H9 (cell line): ENCODE results near the gene LIMK2. TPM values are rescaled to one million over a fixed set of nuclear protein-coding genes. Genes with fewer than 3 reads are reported as not detected.

ENCODE experiments used
- DNase-seq: peaks from one replicate; pipeline ENCODE4 v3.0.0-alpha.2; 2017
- H2AFZ ChIP-seq: one replicate; pipeline ENCODE4 v1.6.1; 2013; ENCODE audit warnings: mild to moderate bottlenecking, low read length, control low read depth, moderate library complexity
- H2AK5ac ChIP-seq: 2 replicates; pipeline ENCODE4 v1.6.1; 2013; ENCODE audit warnings: low read length, control low read depth, mixed read lengths; ENCODE audit not compliant: insufficient read length
- H2BK120ac ChIP-seq: one replicate; pipeline ENCODE4 v1.6.1; 2013; ENCODE audit warnings: low read depth, mild to moderate bottlenecking, low read length, control low read depth, inconsistent platforms; ENCODE audit not compliant: poor library complexity, severe bottlenecking
- H2BK12ac ChIP-seq: 2 replicates; pipeline ENCODE4 v1.6.1; 2013; ENCODE audit warnings: low read length, control low read depth, mixed read lengths, low read depth; ENCODE audit not compliant: insufficient read length
- H2BK15ac ChIP-seq: 2 replicates; pipeline ENCODE4 v1.6.1; 2013; ENCODE audit warnings: low read depth, low read length, control low read depth
- H2BK20ac ChIP-seq: one replicate; pipeline ENCODE4 v1.6.1; 2013; ENCODE audit warnings: low read depth, mild to moderate bottlenecking, low read length, control low read depth, inconsistent platforms; ENCODE audit not compliant: poor library complexity, severe bottlenecking
- H2BK5ac ChIP-seq: 2 replicates; pipeline ENCODE4 v1.6.1; 2013; ENCODE audit warnings: low read length, control low read depth, mixed read lengths; ENCODE audit not compliant: insufficient read length
- H3K14ac ChIP-seq: 2 replicates; pipeline ENCODE4 v1.6.1; 2013; ENCODE audit warnings: low read length, control low read depth; ENCODE audit not compliant: insufficient read depth
- H3K18ac ChIP-seq: 2 replicates; pipeline ENCODE4 v1.6.1; 2013; ENCODE audit warnings: low read depth, mild to moderate bottlenecking, mixed read lengths, low read length, control low read depth; ENCODE audit not compliant: insufficient read length
- H3K23ac ChIP-seq: 2 replicates; pipeline ENCODE4 v1.6.1; 2013; ENCODE audit warnings: low read length, control low read depth, mixed read lengths, low read depth; ENCODE audit not compliant: insufficient read length
- H3K23me2 ChIP-seq: 2 replicates; pipeline ENCODE4 v1.6.1; 2013; ENCODE audit warnings: low read depth, mild to moderate bottlenecking, mixed read lengths, low read length, control low read depth; ENCODE audit not compliant: insufficient read length, poor library complexity, severe bottlenecking
- H3K27ac ChIP-seq: 2 replicates; pipeline ENCODE4 v1.5.1; 2013; ENCODE audit warnings: low read length, control low read depth, mixed read lengths, low read depth; ENCODE audit not compliant: insufficient read length
- H3K27me3 ChIP-seq: 2 replicates; pipeline ENCODE4 v1.6.1; 2013; ENCODE audit warnings: low read length, control low read depth, inconsistent platforms; ENCODE audit not compliant: insufficient read depth
- H3K4ac ChIP-seq: 2 replicates; pipeline ENCODE4 v1.6.1; 2013; ENCODE audit warnings: low read depth, mild to moderate bottlenecking, control low read depth, inconsistent platforms, low read length, moderate library complexity
- H3K4me1 ChIP-seq: 2 replicates; pipeline ENCODE4 v1.6.1; 2013; ENCODE audit warnings: low read length, control low read depth, inconsistent platforms; ENCODE audit not compliant: insufficient read depth
- H3K4me2 ChIP-seq: 2 replicates; pipeline ENCODE4 v1.6.1; 2013; ENCODE audit warnings: low read length, control low read depth, mixed read lengths; ENCODE audit not compliant: insufficient read length, insufficient read depth
- H3K56ac ChIP-seq: 2 replicates; pipeline ENCODE4 v1.6.1; 2013; ENCODE audit warnings: low read depth, mild to moderate bottlenecking, mixed read lengths, low read length, control low read depth; ENCODE audit not compliant: insufficient read length
- H3K79me1 ChIP-seq: 2 replicates; pipeline ENCODE4 v1.6.1; 2013; ENCODE audit warnings: low read depth, mild to moderate bottlenecking, moderate library complexity, low read length, control low read depth, inconsistent platforms; ENCODE audit not compliant: insufficient read depth, poor library complexity, severe bottlenecking
- H3K79me2 ChIP-seq: 2 replicates; pipeline ENCODE4 v1.6.1; 2013; ENCODE audit warnings: low read length, control low read depth, inconsistent platforms; ENCODE audit not compliant: insufficient read depth
- H3K9ac ChIP-seq: 2 replicates; pipeline ENCODE4 v1.6.1; 2013; ENCODE audit warnings: low read length, control low read depth, mixed read lengths; ENCODE audit not compliant: insufficient read length; ENCODE audit errors: extremely low read depth
- H3K9me3 ChIP-seq: one replicate; pipeline ENCODE4 v1.6.1; 2013; ENCODE audit warnings: low read depth, low read length, inconsistent platforms; ENCODE audit not compliant: control insufficient read depth
- H3T11ph ChIP-seq: one replicate; pipeline ENCODE4 v1.6.1; 2013; ENCODE audit warnings: mild to moderate bottlenecking, low read length, control low read depth, inconsistent platforms
- H4K20me1 ChIP-seq: one replicate; pipeline ENCODE4 v1.6.1; 2013; ENCODE audit not compliant: control insufficient read depth, insufficient read length, insufficient read depth
- H4K5ac ChIP-seq: 2 replicates; pipeline ENCODE4 v1.6.1; 2013; ENCODE audit warnings: low read depth, mild to moderate bottlenecking, mixed read lengths, low read length, control low read depth; ENCODE audit not compliant: insufficient read length
- H4K8ac ChIP-seq: replicated peaks from 2 replicates; pipeline ENCODE4 v1.6.1; 2013; ENCODE audit warnings: low read length, control low read depth, mixed read lengths, low read depth; ENCODE audit not compliant: insufficient read length
- H4K91ac ChIP-seq: 2 replicates; pipeline ENCODE4 v1.6.1; 2013; ENCODE audit warnings: low read depth, mild to moderate bottlenecking, moderate library complexity, mixed read lengths, low read length, control low read depth; ENCODE audit not compliant: insufficient read length
- H3K27ac Mint-ChIP-seq, 3 experiments: 2 replicates in 2 of 3; 3 replicates in 1 of 3; pipeline ENCODE4 v1.8.0; 2020 to 2021; ENCODE audit warnings: mixed read lengths in 3 of 3, mild to moderate bottlenecking in 1 of 3, moderate library complexity in 1 of 3
- H3K27me3 Mint-ChIP-seq: 2 replicates; pipeline ENCODE4 v1.8.0; 2021; ENCODE audit warnings: low read depth, mild to moderate bottlenecking, moderate library complexity, mixed read lengths
- H3K36me3 Mint-ChIP-seq, 3 experiments: 2 replicates in 2 of 3; 3 replicates in 1 of 3; pipeline ENCODE4 v1.8.0; 2020 to 2021; ENCODE audit warnings: low read depth in 3 of 3, mixed read lengths in 3 of 3; ENCODE audit not compliant: insufficient read depth in 1 of 3
- H3K4me1 Mint-ChIP-seq, 2 experiments: 2 replicates each; pipeline ENCODE4 v1.8.0; 2020; ENCODE audit warnings: mixed read lengths in 2 of 2
- H3K4me3 Mint-ChIP-seq, 2 experiments: 2 replicates in 1 of 2; 3 replicates in 1 of 2; pipeline ENCODE4 v1.8.0; 2020 to 2021; ENCODE audit warnings: mild to moderate bottlenecking in 2 of 2, mixed read lengths in 2 of 2, moderate library complexity in 1 of 2
- H3K9me3 Mint-ChIP-seq, 2 experiments: 2 replicates in 1 of 2; 3 replicates in 1 of 2; pipeline ENCODE4 v1.8.0; 2020; ENCODE audit warnings: mild to moderate bottlenecking in 2 of 2, mixed read lengths in 2 of 2, moderate library complexity in 1 of 2
- WGBS: extraction: QIAGEN DNeasy Blood & Tissue Kit; methylation state at CpG from one replicate; pipeline ENCODE4 v1.1.7; 2013; ENCODE audit warnings: missing lambda C conversion rate, low lambda C conversion rate, mixed read lengths; ENCODE audit not compliant: insufficient read length; ENCODE audit errors: extremely low coverage; 5-methylcytosine and 5-hydroxymethylcytosine counted together
- total RNA-seq: library from RNA; stranded (reverse); gene quantifications from 2 replicates; pipeline ENCODE4 v1.2.1, GENCODE V29; 2021
- TF ChIP-seq, protein P1 (sequence below): fragments of 200-600 bp; sonication (generic); conservative IDR thresholded peaks from 3 replicates; pipeline ENCODE4 v1.8.0; 2021; ENCODE audit warnings: antibody characterized with exemption, mild to moderate bottlenecking

LIMK2 gene
- total RNA-seq, 1 experiment from 2014 or later, result 51.3 TPM

DNA sequence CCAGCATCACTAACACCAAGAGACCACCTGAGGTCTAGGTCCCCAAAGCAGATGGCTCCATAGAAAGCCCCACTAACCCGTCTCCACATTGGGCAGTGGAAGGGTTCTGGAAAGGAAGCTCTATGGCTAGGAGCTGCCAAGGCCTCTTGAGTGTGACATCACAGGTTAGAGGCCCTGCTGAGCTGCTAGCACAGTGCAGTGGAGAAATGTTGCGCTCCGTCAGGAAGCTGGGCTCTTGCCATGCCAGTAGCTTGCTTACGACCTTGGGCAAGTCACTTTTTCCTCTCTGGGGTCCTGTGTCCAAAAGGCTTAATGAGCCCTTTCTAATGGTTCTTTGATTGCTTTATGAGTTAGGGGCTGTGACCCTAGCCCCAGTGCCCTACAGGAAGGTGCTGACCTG is 69.6 kb downstream of the LIMK2 start:
- no peak overlapping the region for H3K4me2 ChIP-seq
- no peaks in the 10 kb centered on the region for H3K9me3 ChIP-seq
- H3K4ac ChIP-seq, result no peak overlapping the region
- H4K5ac ChIP-seq, result no peak overlapping the region
- H3T11ph ChIP-seq, result no peak overlapping the region
- peaks cover 4% of the 10 kb centered on the region for H3K27me3 Mint-ChIP-seq
- H4K91ac ChIP-seq, result no peak overlapping the region
- no peaks in the 10 kb centered on the region for H4K20me1 ChIP-seq
- no peaks in the 10 kb centered on the region for H3K27me3 ChIP-seq
- H3K27ac Mint-ChIP-seq, result no peak overlapping the region
- WGBS, result no CpG with 5 or more reads among the region's 4 CpGs
- no peak overlapping the region for H3K9ac ChIP-seq
- H3K56ac ChIP-seq, result no peak overlapping the region
- no peak overlapping the region for H4K8ac ChIP-seq
- H3K4me3 Mint-ChIP-seq, result no peak overlapping the region
- no peaks in the 10 kb centered on the region for H3K23me2 ChIP-seq
- no peak overlapping the region for H3K14ac ChIP-seq
- no peak overlapping the region for H2BK15ac ChIP-seq
- no peak overlapping the region for H3K18ac ChIP-seq
- no peaks in the 10 kb centered on the region for H3K79me1 ChIP-seq
- H2AK5ac ChIP-seq, result no peak overlapping the region
- H2AFZ ChIP-seq, result no peak overlapping the region
- H3K4me1 Mint-ChIP-seq, result peaks cover 10 to 18% of the 10 kb centered on the region in 2 experiments
- no peaks in the 10 kb centered on the region for H3K4me1 ChIP-seq
- no peak overlapping the region for H2BK120ac ChIP-seq
- no peak for DNase-seq
- TF ChIP-seq, protein P1, sequence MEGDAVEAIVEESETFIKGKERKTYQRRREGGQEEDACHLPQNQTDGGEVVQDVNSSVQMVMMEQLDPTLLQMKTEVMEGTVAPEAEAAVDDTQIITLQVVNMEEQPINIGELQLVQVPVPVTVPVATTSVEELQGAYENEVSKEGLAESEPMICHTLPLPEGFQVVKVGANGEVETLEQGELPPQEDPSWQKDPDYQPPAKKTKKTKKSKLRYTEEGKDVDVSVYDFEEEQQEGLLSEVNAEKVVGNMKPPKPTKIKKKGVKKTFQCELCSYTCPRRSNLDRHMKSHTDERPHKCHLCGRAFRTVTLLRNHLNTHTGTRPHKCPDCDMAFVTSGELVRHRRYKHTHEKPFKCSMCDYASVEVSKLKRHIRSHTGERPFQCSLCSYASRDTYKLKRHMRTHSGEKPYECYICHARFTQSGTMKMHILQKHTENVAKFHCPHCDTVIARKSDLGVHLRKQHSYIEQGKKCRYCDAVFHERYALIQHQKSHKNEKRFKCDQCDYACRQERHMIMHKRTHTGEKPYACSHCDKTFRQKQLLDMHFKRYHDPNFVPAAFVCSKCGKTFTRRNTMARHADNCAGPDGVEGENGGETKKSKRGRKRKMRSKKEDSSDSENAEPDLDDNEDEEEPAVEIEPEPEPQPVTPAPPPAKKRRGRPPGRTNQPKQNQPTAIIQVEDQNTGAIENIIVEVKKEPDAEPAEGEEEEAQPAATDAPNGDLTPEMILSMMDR, result no peak
- H3K9me3 Mint-ChIP-seq, result no peaks in the 10 kb centered on the region
- H3K23ac ChIP-seq, result no peak overlapping the region
- H3K36me3 Mint-ChIP-seq, result peaks cover 0 to 32% (median 8%) of the 10 kb centered on the region in 3 experiments; a peak in 6 of 7 replicates
- no peak overlapping the region for H2BK20ac ChIP-seq
- H2BK5ac ChIP-seq, result no peak overlapping the region
- H3K27ac ChIP-seq, result no peak overlapping the region
- no peak overlapping the region for H2BK12ac ChIP-seq
- no peaks in the 10 kb centered on the region for H3K79me2 ChIP-seq
